Liver (tissue), 2 donors: Measurements from ENCODE around the gene HCN3.

ENCODE experiments used
- TF ChIP-seq, protein P1 (sequence below): IDR thresholded peaks from 2 replicates; pipeline ENCODE4 v1.6.1; 2016; ENCODE audit warnings: antibody characterized with exemption
- TF ChIP-seq, protein P2 (sequence below): fragments of 150-350 bp; IDR thresholded peaks from 2 replicates; pipeline ENCODE4 v1.5.1; 2017; ENCODE audit warnings: improper control_type of control experiment, low read depth, low read length; ENCODE audit not compliant: missing input control
- donor health status: healthy.

DNA sequence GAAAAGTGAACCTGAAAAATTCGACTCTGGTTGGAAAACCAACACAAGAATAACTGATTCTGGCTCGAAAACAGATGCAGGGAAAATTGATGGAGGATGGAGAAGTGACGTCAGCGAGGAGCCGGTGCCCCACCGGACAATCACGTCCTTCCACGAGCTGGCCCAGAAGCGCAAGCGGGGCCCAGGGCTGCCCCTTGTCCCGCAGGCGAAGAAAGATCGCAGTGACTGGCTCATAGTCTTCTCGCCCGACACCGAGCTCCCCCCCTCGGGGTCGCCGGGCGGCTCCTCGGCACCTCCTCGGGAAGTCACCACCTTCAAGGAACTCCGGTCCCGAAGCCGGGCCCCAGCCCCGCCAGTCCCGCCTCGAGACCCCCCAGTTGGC, 45.3 kb downstream of the HCN3 start:
- TF ChIP-seq, protein P1, sequence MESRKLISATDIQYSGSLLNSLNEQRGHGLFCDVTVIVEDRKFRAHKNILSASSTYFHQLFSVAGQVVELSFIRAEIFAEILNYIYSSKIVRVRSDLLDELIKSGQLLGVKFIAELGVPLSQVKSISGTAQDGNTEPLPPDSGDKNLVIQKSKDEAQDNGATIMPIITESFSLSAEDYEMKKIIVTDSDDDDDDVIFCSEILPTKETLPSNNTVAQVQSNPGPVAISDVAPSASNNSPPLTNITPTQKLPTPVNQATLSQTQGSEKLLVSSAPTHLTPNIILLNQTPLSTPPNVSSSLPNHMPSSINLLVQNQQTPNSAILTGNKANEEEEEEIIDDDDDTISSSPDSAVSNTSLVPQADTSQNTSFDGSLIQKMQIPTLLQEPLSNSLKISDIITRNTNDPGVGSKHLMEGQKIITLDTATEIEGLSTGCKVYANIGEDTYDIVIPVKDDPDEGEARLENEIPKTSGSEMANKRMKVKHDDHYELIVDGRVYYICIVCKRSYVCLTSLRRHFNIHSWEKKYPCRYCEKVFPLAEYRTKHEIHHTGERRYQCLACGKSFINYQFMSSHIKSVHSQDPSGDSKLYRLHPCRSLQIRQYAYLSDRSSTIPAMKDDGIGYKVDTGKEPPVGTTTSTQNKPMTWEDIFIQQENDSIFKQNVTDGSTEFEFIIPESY, result no peak
- TF ChIP-seq, protein P2, sequence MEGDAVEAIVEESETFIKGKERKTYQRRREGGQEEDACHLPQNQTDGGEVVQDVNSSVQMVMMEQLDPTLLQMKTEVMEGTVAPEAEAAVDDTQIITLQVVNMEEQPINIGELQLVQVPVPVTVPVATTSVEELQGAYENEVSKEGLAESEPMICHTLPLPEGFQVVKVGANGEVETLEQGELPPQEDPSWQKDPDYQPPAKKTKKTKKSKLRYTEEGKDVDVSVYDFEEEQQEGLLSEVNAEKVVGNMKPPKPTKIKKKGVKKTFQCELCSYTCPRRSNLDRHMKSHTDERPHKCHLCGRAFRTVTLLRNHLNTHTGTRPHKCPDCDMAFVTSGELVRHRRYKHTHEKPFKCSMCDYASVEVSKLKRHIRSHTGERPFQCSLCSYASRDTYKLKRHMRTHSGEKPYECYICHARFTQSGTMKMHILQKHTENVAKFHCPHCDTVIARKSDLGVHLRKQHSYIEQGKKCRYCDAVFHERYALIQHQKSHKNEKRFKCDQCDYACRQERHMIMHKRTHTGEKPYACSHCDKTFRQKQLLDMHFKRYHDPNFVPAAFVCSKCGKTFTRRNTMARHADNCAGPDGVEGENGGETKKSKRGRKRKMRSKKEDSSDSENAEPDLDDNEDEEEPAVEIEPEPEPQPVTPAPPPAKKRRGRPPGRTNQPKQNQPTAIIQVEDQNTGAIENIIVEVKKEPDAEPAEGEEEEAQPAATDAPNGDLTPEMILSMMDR, result no peak
